DND-41 (cell line): Measurements from ENCODE around the gene SDCBP2.

ENCODE experiments used
- ATAC-seq: fragments of 200-7000 bp; cut with Tn5 transposase; 3 replicates; pipeline ENCODE4 v1.9.1; 2021; ENCODE audit warnings: low read depth; ENCODE audit not compliant: insufficient read depth
- DNase-seq: peaks from one replicate; pipeline ENCODE4 v3.0.0-alpha.2; 2020
- H2AFZ ChIP-seq: 2 replicates; pipeline ENCODE4 v1.6.0; 2012; ENCODE audit warnings: low read depth, low read length
- H3K27ac ChIP-seq: 2 replicates; pipeline ENCODE4 v1.5.1; 2012; ENCODE audit warnings: low read length, inconsistent platforms
- H3K27me3 ChIP-seq: fragments of 200-600 bp; sonication (generic); 2 replicates; pipeline ENCODE4 v1.6.0; 2012; ENCODE audit warnings: low read length, mild to moderate bottlenecking, inconsistent platforms; ENCODE audit not compliant: insufficient read depth, poor library complexity
- H3K36me3 ChIP-seq: 2 replicates; pipeline ENCODE4 v1.5.1; 2012; ENCODE audit warnings: low read length, inconsistent platforms; ENCODE audit not compliant: insufficient read depth
- H3K4me1 ChIP-seq: 2 replicates; pipeline ENCODE4 v1.5.1; 2012; ENCODE audit warnings: mild to moderate bottlenecking, low read length; ENCODE audit not compliant: insufficient read depth
- H3K4me2 ChIP-seq: 2 replicates; pipeline ENCODE4 v1.6.0; 2012; ENCODE audit warnings: mild to moderate bottlenecking, moderate library complexity, low read length, inconsistent platforms; ENCODE audit not compliant: insufficient read depth
- H3K4me3 ChIP-seq, 2 experiments: fragments of 200-600 bp in 1 of 2; shearing (Covaris generic) in 1 of 2; 2 replicates each; pipeline ENCODE4 v1.5.1; 2012 to 2016; ENCODE audit warnings: inconsistent platforms in 2 of 2, low read length in 2 of 2, mild to moderate bottlenecking in 2 of 2, low read depth in 1 of 2, moderate library complexity in 1 of 2
- H3K79me2 ChIP-seq: 2 replicates; pipeline ENCODE4 v1.6.0; 2012; ENCODE audit warnings: low read length, inconsistent platforms; ENCODE audit not compliant: insufficient read depth
- H3K9ac ChIP-seq: 2 replicates; pipeline ENCODE4 v1.6.0; 2012; ENCODE audit warnings: low read depth, mild to moderate bottlenecking, inconsistent platforms, low read length, moderate library complexity
- H3K9me3 ChIP-seq: 2 replicates; pipeline ENCODE4 v1.5.1; 2012; ENCODE audit warnings: low read length, moderate library complexity, mild to moderate bottlenecking, inconsistent platforms; ENCODE audit not compliant: insufficient read depth, severe bottlenecking
- H4K20me1 ChIP-seq: 2 replicates; pipeline ENCODE4 v1.6.0; 2012; ENCODE audit warnings: low read length; ENCODE audit not compliant: insufficient read depth
- CTCF ChIP-seq: IDR thresholded peaks from 2 replicates; pipeline ENCODE4 v1.5.1; 2012; ENCODE audit warnings: borderline replicate concordance, low read length, moderate library complexity, mild to moderate bottlenecking; ENCODE audit not compliant: poor library complexity, severe bottlenecking; ENCODE audit errors: extremely low read depth
- EZH2 ChIP-seq: IDR thresholded peaks from 3 replicates; pipeline ENCODE4 v1.6.1; 2012; ENCODE audit warnings: borderline replicate concordance, low read depth, mild to moderate bottlenecking, moderate library complexity, low read length, inconsistent platforms; ENCODE audit not compliant: severe bottlenecking

Gene SDCBP2

GRCh38 chr20:1330075-1330830, 1.3 kb upstream of the SDCBP2 start:
- DNase-seq: peak; percentile 11
- peaks cover 78% of the 10 kb centered on the region for H3K79me2 ChIP-seq

GRCh38 chr20:1327827-1328679, 886 bp downstream of the SDCBP2 start:
- no peak overlapping the region for H3K4me3 ChIP-seq
- TF ChIP-seq EZH2 (no peak), CTCF (no peak)
- H3K79me2 ChIP-seq: peaks cover 73% of the 10 kb centered on the region
- no peak overlapping the region for H3K9ac ChIP-seq
- DNase-seq (peak; percentile 5), ATAC-seq (no peak)
- H3K9me3 ChIP-seq: no peaks in the 10 kb centered on the region
- H3K4me1 ChIP-seq: peaks cover 41% of the 10 kb centered on the region
- H3K4me2 ChIP-seq: peak overlapping the region; percentile 89; the same call in 1 of the 2 replicates
- no peaks in the 10 kb centered on the region for H3K27me3 ChIP-seq
- H4K20me1 ChIP-seq: peaks cover 63% of the 10 kb centered on the region
- peaks cover 44% of the 10 kb centered on the region for H3K36me3 ChIP-seq
- no peak overlapping the region for H2AFZ ChIP-seq
- H3K27ac ChIP-seq: no peak overlapping the region; the same call in 1 of the 2 replicates

More at GRCh38 chr20:1330075-1330830, 1.3 kb upstream of the SDCBP2 start:
- TF ChIP-seq EZH2 (no peak), CTCF (no peak)
- no peak for ATAC-seq
- no peak overlapping the region for H2AFZ ChIP-seq
- no peak overlapping the region for H3K4me3 ChIP-seq
- H3K27me3 ChIP-seq: no peaks in the 10 kb centered on the region
- peaks cover 78% of the 10 kb centered on the region for H4K20me1 ChIP-seq
- no peak overlapping the region for H3K4me2 ChIP-seq
- H3K36me3 ChIP-seq: peaks cover 58% of the 10 kb centered on the region
- H3K27ac ChIP-seq: 0 out of 2 replicates have a peak overlapping the region, but pooled peaks have one; percentile 12
- no peaks in the 10 kb centered on the region for H3K9me3 ChIP-seq
- H3K9ac ChIP-seq: no peak overlapping the region
- peaks cover 33% of the 10 kb centered on the region for H3K4me1 ChIP-seq

GRCh38 chr20:1327241-1327653, 1.7 kb downstream of the SDCBP2 start:
- Histone ChIP-seq H3K79me2 (peaks cover 68% of the 10 kb centered on the region), H3K4me1 (peaks cover 41% of the 10 kb centered on the region), H3K9ac (no peak overlapping the region), H3K4me2 (peak overlapping the region; percentile 89; the same call in 1 of the 2 replicates), H3K9me3 (no peaks in the 10 kb centered on the region), H3K4me3 (no peak overlapping the region), H3K27me3 (no peaks in the 10 kb centered on the region), H4K20me1 (peaks cover 55% of the 10 kb centered on the region), H2AFZ (no peak overlapping the region), H3K36me3 (peaks cover 37% of the 10 kb centered on the region), H3K27ac (peak overlapping the region; percentile 2; the same call in 1 of the 2 replicates)
- DNase-seq (peak; percentile 10), ATAC-seq (no peak)
- no peak for TF ChIP-seq EZH2
- no peak for TF ChIP-seq CTCF
